ENCODE measurements around the gene IQCH.

IQCH gene

DNA sequence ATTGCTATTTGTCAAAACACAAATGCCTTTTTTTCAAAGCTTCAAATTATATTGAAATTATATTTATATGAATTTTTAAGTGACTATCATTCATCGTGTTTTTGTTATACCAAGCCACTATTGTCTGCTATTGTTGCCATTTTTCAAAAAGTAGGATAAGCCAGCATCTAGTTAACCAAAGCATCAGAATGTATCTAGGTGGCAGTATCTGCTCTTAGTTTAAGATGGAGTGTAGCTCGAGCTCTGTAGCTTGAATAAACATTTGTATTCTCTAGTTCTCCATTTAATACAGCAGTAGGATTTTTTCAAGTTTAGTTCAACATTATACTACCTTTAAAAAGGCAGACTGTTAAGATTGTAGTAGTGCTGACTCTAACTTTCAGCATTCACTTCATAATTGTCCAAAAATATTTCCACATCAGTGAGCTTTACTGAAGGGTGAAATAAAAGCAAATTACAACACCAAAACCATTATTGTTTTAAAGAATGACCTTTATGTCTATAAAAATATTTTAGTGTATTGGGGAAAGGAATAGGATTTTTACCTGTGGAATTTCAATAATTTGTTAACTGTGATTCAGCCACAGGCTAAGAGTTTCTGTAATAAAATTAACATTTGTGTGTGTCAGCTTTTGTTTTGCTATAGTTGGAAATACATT is 246.7 kb downstream of the IQCH start:
- DNase-seq (ENCODE audit: low spot score): peak; percentile 12

DNA sequence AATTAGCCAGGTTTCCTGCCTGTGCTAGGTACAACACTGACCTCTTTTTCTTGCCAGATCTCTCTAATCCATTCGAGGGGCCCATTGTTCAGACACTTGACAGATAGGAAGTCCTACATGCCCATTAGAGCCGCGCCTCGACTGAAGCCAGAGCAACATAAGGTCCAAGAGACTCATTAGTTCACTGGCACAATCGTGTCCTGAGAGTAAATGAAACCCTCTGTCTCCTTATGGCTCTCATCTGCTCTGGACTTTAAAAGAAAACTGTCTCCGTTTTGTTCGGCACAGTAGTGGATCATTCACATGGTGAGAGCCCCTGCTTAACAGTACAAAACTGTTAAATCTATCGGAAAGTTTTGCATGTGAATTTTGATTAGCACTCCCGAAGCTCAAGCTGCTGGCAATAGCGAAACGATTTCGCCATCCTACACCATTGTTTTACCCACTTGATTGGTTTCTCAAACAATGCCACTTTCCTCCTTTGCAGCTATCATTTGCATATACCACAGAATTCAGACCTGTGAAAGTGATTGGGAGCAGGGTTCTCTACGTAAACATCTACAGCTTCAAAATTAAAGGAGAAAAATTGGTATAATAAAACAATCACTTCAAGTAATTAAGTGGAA is 247.4 kb downstream of the IQCH start:
- DNase-seq (ENCODE audit: low spot score): no peak

DNA sequence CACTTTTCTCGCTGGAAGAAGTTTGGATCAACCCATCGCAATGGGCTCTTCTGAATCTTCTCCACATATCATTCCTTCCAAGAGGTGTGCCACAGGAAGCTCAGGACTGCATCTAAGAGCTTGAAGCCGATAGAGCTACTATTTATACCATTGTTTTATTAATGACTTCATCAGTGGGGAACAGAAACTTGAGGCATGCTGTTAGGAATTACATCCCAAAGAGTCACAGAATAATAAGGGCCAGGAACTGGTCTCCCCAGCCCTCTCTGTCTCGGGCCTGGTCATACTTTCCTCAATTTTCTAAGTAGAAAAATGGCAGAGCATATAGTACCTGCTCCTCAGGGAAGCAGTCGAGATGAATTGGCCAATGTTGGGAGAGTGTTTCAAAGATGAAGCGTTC is 249.5 kb downstream of the IQCH start:
- DNase-seq (ENCODE audit: low spot score): no peak

DNA sequence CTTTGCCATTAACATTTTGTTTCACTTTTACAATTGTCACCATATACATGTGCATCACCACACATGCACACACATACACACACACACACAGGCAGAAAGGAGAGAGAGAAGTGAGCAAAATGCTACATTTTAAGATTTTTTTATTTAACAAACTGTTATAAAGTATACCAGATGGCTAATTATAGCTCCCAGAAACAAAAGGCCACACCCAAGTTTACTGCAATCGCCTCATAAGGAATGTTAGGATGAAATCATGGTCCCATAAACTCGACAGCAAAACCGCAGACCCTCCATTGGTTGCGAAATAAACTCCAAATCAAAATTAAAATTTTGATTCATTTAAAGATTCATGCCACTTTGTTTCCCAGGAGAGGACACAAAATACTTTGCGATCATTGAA is 250.2 kb downstream of the IQCH start:
- DNase-seq (ENCODE audit: low spot score): no peak

DNA sequence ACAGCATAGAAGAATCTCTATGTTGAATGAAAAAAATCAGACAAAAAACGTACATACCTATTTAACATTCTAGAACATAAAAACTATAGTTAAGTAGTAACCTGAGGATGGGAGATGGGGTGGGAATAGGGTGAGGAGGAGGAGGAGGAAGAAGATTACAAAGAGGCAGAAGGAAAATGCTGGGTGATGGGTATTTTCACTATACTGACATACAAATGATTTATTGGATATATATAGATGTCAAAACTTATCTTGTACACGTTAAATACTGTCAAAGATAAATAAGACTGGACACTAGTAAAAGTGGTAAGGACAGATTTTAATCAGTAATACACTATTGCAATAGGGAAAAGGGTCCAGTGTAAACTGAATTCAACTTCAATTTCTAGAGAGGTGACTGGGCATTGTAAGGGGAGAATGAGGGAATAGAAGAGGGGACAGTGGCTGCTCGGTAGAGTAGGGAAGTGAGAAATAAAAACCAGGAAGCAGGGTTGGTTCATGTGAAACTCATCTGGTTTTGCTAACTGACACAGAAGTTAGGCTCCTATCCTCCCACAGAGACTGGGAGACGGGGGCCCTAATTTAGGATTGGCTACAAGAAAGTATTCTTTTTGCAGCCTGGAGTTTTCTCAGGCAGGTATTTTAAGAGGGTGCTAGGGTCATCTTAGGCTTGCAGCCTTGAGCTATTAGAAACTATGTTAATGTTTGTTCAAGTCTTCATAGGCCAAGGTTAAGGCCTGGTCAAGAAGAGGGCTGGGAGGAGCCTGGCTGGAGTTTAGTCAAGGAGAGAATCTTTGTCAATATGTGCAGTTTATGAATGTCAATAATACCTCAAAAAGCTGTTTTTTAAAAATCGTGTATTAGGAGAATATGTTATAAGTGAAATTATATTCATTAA is 251.3 kb downstream of the IQCH start:
- DNase-seq (ENCODE audit: low spot score): no peak

DNA sequence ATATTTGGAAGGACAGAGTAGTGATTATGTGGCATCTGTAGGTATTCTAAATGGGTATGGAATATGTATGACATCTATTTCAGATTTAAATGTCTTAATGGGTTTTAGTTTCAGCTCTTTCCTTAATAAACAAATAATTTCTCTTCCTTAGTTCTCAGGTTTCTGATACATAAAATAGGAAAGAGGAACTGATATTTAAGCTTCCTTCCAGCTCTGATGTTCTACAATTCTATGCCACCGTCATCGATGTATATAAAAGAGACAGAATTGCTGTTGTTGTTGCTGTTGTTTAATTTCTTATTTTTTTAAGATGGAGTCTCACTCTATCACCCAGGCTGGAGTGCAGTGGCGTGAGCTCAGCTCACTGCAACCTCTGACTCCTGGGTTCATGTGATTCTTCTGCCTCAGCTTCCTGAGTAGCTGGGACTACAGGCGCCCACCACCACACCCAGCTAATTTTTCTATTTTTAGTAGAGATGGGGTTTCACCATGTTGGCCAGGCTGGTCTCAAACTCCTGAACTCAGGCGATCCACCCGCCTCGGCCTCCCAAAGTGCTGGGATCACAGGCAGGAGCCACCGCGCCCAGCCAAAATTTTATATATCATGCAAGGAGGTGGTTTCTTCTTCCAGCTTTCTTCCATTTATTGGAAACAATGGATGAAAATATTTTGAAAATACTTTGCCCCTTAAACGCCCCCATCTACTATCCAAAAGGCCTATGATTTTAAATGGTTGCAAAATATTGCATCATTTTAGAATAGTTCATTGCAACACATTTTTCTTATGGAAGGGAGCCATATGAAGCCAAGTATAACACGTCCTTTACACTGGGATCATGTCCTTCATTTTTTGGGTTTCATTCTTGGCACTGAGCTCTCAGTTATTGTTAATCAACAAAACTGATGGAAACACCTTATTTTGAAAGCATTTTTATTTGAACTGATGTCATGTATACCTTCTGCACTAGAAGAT is 252.5 kb downstream of the IQCH start:
- DNase-seq (ENCODE audit: low spot score): no peak

DNA sequence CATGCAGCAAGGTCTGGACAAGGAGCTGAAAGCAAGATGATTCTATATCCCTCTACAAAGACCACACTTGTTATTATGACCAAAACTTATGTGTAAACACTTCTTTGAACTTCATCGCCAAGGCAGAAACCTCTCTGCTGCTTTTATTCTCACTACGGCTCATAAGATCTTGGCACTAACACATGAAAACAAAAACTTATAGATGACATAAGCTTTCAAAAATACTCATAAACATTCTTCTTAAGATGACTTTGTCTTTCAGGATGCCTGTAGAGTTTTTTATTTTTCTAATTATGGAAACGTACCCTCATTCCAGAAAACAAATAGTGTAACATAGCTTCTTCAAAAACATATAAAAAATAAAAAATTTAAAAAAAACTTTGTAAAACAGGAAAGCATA is 253.8 kb downstream of the IQCH start:
- no peak for DNase-seq (ENCODE audit: low spot score)

DNA sequence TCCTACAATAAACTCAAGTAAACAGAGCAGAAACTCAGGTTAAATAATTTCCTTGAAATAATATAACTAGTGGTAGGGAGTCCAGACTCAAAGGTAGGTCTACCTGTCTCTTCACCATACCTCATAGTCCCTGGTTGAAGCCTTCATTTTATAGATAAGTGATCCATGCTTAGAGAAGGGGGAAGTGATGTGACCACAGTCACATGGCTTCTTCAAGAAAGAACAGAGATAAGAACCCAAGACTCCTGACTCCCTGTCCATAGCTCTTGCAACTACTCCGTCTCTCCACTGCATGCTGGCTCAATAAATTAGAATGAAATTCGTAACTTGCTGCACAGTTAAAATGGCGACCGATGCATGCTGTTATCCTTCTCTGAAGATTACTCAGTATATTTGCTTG is 255.3 kb downstream of the IQCH start:
- no peak for DNase-seq (ENCODE audit: low spot score)

DNA sequence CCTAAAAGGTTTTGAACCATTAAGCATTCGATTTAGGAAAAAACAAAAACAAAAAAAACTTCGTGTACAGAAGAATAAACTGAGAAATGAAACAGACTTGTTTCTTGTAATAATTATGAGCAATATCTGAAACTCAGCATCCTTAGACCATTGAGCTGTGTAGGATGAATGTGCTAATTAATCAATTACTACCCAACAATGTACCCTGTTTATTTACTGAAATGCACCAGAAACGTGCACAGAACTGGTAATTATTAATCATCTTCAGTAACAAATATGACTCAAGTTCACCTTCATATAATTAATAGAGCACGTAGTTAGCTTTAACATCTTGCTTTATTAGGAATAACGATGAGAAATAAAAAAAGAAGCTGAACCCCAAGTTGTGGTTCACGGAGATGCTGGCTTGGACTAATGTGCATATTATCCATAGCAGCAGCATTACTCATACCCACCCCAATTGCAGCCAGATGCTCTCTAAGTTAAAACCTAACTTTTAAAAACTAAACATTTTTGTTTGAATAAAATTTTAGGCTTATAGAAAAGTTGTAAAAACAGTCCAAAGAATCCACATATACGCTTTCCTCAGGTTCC is 256.1 kb downstream of the IQCH start:
- no peak for DNase-seq (ENCODE audit: low spot score)

DNA sequence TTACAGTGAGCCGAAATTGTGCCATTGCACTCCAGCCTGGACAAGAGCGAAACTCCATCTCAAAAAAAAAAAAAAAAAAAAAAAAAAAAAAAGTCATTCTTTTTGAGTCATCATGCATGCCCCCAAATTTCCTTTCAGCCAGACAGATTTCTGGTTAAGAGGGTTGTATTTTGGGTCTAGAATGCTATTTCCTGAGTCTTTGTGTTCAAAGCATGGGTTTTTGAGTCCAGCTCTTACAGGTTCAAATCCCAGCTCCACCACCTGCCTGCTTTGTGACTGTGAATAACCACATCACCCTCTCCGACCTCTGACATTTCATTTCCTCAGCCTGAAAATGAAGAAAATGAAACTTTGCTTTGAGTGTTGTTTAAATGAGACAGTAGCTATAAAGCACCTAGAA is 257.0 kb downstream of the IQCH start:
- no peak for DNase-seq (ENCODE audit: low spot score)

DNA sequence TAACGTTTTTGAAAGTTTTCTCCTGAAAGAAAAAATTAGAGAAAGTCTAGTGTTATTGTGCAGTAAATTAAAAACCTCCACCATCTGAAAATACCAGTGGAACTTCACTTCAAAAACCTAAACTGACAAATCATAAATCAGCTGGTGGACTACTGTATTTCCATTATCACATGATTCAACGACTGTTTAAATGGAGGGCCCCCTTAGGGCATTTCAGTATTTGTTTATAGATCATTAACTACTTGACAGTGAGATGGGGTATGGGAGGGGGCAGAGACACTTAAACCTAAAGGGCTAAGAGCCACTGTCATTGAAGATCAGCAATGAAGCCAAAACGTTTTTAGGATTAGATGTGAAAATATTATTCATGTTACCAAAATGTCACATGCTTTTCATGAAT is 257.6 kb downstream of the IQCH start:
- DNase-seq (ENCODE audit: low spot score): no peak

DNA sequence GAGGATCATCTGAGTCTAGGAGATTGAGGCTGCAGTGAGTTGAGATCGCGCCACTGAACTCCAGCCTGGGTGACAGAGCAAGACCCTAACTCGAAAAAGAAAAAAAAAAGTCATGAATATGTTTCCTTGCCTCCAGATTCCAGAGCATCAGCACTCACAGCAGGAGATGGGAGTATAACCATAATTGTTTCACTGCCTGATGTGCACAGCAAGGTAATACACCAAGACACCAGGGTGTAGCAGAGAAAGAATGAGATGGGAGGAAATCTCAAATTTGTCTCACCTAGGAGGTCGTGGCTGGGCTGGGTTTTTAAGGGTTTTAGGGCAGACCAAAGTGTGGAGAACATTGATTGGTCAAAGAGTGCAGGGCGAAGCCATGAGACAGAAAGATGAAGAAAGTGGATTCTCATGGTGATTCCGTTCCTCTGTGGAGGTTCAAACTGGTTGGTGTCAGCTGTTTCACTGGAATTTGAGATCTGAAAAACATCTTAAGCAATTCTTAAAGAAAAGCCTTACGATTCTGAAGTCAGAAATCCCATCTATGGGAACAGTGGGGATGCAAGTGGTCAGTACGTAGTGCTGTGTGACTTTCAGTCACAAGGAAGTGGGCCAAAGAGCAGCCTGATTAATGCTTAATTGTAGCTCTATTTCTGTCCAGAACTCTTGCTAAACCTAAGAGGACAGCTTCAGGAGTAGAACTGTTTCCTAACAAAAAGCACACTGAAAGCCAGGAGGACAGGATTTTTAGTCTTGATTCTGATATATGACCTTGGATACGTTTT is 258.5 kb downstream of the IQCH start:
- DNase-seq (ENCODE audit: low spot score): no peak

DNA sequence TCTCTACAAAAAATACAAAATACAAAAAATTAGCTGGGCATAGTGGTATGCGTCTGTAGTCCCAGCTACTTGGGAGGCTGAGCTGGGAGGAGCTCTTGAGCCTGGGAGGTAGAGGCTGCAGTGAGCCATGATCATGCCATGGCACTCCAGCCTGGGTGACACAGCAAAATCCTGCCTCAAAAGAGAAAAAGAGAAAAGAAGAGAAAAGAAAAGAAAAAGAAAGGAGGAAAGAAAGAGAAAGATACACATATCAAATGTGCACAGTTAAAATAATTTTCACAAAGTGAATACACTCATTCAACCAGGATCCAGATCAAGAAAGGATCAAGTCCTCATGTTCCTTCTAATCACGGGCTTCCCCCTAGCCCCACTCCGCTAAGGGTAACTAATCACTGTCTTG is 260.5 kb downstream of the IQCH start:
- DNase-seq (ENCODE audit: low spot score): no peak

DNA sequence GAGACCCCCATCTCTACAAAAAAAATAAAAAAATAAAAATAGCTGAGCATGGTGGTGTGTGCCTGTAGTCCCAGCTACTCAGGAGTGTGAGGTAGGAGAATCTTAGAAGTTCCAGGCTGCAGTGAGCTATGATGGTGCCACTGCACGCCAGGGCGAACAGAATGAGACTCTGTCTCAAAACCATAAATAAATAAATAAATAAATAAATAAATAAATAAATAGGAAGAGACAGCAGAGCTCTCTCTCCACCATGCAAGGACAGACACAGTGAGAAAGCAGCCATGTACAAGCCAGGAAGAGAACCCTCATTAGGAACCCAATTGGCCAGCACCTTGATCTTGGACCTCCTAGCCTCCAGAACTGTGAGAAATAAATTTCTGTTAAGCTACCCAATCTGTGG is 261.0 kb downstream of the IQCH start:
- DNase-seq (ENCODE audit: low spot score): no peak

DNA sequence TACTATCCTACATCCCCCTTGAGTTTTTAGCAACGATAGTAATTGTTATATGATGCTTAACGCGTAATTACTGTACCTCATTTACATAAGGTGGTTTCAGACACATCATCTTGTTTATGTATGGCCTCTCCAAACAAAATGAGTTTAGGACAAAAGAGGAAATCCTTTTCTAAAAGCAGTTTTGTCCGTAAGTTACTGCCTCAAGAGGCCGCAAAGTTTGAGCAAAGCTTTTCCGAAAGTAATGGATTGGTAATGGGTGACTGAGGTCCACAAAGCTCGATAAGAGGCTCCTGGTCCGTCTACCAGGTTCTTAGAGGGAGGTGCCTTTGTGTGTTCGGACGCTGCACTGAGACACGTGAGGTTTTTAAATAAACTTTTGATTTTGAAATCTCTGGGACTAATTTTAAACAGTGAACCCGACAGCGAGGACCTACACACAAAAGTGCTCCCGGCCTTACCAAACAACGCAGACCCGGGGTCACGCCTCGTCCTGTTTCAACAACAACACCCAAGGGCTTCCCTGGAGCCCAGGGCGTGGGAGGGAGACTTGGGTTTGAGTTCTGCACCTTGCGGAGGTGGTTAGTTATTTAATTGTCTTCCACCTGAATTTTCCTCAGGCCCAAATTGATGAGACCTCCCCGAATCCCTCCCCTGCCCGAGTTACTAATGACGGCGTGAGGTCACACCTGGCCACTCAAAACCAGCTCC is 265.9 kb downstream of the IQCH start:
- DNase-seq (ENCODE audit: low spot score): no peak

DNA sequence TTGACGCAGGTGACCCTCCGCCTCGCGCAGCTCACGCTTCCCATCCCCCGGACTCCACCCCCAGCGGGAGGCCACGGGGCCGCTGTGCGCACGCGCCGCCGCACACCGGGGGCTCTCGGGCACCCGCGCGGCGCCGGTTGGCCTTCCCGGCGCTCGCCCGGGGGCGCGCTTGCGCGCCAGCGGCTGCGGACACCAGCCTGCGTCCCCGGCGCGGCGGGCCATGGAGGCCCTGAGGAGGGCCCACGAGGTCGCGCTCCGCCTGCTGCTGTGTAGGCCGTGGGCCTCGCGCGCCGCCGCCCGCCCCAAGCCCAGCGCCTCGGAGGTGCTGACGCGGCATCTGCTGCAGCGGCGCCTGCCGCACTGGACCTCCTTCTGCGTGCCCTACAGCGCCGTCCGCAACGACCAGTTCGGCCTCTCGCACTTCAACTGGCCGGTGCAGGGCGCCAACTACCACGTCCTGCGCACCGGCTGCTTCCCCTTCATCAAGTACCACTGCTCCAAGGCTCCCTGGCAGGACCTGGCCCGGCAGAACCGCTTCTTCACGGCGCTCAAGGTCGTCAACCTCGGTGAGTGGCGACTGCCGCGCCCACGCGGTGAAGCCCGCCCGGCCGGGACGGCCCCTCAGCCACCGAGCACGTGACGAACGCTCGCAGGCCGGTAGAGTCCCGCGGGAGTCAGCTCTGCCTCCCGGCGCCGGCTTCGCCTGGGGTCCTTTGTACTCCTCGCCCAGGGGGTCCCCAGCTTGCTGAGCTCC is 266.6 kb downstream of the IQCH start, which contains the start of gene C15orf61:
Gene C15orf61 (plus strand): TSS at position 103 of the 754 bp plus-strand sequence. CDS start 118 bp downstream, at position 221.
- peak; percentile 90 for DNase-seq (ENCODE audit: low spot score)

DNA sequence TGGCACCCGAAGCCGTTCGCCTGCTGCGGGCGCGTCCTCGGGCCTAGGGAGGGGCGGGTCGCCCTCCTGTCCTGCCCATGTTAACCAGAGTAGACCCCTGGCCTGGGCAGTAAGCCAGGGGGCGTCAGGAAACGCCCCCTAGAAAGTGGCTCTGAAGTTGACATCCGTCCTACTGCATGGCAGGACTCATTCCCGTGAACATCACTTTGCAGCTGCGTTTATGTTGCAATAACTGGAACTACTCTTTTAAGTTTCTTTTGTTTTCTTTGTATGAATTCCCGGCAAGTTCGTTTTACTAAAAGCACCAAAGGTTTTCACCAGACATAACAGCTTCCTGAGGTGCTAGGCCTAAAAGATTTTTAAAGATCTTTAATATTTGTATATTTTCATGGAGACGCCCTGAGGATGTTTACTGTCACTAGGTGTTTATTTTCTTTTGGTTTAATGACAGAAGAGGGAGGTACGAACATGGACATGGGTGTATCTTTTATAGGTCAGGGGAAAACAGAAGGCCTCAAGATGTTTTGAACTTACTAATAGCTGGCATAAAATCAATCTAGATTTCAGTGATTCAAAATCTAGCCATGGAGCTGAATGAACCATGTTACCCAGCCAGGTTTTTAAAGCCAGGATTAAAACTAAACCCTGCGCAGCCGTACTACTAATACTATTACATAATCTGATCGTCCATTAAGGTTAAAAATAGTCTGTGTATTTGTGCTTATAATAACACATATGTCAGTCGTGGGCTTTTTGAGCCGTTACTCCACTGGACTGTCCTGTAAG is 267.4 kb downstream of the IQCH start:
- DNase-seq (ENCODE audit: low spot score): no peak

DNA sequence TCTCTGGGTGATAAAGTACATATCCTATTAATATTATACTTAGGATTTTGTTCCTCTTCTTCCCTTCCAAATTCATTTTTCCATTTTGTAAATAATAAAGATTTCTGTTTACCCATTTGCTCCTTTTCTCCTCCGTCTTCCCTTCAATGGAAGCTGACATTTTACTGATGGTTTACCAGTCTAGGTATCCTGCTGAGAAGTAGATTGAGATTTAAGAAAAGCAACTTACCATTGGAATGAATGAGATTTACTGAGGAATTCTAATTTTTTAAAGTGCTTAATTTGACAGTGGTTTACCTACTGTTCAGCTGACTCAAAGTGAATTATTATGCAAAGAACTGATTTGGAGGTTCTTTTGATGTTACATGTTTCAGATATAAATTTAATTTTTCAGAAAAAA is 268.7 kb downstream of the IQCH start:
- no peak for DNase-seq (ENCODE audit: low spot score)

Data from CD4-positive, alpha-beta T cell treated with Interleukin-2 at 100 ng/mL for 4 hours (primary cell).